GM12875 (cell line): ENCODE results near the gene ITGB1BP1.

Experiments used
- H3K4me3 ChIP-seq: one replicate; pipeline ENCODE4 v1.5.1; 2011; ENCODE audit warnings: low read depth, low read length, control low read depth
- CTCF ChIP-seq: IDR thresholded peaks from 2 replicates; pipeline ENCODE4 v1.5.1; 2011; ENCODE audit warnings: low read depth, mild to moderate bottlenecking, control low read depth, inconsistent platforms, low read length, moderate library complexity, borderline replicate concordance; ENCODE audit not compliant: insufficient read depth

The ITGB1BP1 gene

GRCh38 chr2:9355716-9356115 is 67.6 kb downstream of the ITGB1BP1 start:
- no peak for TF ChIP-seq CTCF
- H3K4me3 ChIP-seq, result no peak overlapping the region

- no peak overlapping the region for H3K4me3 ChIP-seq
- no peak for TF ChIP-seq CTCF
These were observed 68.1 kb downstream of the ITGB1BP1 start for GRCh38 chr2:9355270-9355669.

- no peak for TF ChIP-seq CTCF
- H3K4me3 ChIP-seq, result no peak overlapping the region
These were observed 69.0 kb downstream of the ITGB1BP1 start for GRCh38 chr2:9354318-9354717.
